LNCAP (cell line): Measurements from ENCODE around the gene AMBN.

ENCODE experiments used
- CTCF ChIP-seq: fragments of 450-650 bp; IDR thresholded peaks from 2 replicates; pipeline ENCODE4 v1.5.1; 2017; ENCODE audit warnings: mild to moderate bottlenecking

The AMBN gene

DNA sequence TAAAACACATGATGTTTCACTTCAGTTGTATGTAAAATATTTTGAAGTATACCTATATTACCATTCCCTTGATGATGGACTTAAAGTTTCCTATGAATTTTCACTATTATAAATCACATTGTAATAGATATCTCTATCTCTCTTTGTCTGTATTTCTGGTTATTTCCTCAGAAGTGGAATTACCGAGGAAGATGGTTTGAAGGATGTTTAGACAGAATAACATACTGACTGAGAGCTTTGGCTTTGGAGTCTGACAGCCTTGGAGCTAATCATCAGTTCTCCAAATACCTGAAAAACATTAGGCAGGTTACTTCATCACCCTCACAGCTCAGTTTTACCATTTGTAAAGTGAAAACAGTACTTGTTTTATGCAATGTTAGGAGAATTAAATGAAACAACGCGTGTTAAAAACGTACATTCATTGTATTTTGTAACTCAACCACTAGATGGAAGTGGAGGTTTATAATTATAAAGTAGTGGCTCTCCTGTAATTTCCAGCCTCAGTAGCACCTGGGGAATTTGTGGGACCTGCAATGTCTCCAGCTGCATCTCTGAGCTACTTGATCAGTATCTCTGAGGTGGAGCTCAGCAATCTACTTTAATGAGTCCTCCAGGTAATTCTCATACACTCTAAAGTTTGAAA lies 59.9 kb downstream of the AMBN start:
- peak; percentile 59 for TF ChIP-seq CTCF

- TF ChIP-seq CTCF, result no peak
Measured at GRCh38 chr4:70654605-70655011, 62.6 kb downstream of the AMBN start.
